GM19452 (cell line): ENCODE data around the gene SNAP47.

Source experiments
- ATAC-seq: cut with Tn5 transposase; IDR thresholded peaks from one replicate; pipeline ENCODE4 v1.9.1; 2021; ENCODE audit not compliant: unreplicated experiment

Gene SNAP47

DNA sequence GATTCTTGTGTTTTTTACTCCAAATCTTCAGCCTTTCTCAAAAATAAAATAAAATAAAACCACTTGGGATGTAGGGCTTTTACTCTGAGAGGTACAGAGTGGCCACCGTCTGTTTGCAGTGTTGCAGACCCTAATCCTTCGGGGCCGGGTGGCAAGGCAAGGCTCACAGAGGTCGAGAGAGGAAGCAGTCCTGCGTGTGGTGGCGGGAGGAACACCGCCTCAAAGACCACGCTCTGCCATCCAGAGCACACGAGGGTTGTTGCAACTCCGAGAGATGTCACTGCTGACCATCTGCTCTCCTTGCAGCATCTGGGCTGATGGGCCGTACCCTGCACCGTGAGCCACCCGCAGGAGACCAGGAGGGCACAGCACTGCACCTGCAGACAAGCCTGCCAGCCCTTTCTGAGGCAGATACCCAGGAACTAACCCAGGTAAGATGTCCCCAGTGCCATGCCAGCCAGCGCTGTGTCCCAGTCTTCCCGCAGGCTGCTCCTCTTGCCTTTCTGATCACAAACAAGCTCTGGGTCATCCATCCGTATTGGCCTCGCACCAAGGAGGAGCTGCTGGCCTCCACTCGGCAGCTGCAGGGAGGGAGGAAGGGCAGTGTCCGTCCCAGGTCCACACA is 31.5 kb downstream of the SNAP47 start:
- no peak for ATAC-seq

DNA sequence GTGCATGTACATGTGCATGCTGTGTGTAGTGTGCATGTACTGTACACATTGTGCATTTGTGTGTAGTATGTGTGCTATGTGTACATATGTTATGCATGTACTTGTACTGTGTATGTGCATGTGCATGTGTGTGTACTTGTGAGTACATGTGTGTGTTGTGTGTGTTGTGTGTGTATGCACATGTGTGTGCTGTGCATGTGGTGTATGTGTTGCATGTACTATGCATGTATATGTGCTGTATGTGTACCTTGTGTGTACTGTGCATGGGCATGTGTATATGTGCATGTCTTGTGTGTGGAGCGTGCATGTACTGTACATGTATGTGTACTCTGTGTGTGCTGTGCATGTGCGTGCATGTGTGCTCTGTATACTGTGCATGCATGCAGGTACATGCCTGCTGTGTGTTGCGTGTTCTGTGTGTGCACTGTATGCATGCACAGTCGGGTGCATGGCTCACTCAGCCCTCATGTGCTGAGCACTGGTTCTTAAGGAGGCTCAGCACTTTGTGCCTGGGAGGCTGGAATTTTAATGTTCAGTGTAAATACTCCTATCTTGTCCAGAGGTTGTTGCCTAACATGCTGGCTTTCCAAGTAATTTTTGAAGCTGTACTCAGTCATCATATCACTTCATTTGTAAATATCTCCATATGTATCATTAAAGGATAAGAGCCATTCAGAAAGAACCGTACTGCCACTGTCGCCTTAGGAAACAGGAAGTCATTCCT is 32.3 kb downstream of the SNAP47 start:
- no peak for ATAC-seq

DNA sequence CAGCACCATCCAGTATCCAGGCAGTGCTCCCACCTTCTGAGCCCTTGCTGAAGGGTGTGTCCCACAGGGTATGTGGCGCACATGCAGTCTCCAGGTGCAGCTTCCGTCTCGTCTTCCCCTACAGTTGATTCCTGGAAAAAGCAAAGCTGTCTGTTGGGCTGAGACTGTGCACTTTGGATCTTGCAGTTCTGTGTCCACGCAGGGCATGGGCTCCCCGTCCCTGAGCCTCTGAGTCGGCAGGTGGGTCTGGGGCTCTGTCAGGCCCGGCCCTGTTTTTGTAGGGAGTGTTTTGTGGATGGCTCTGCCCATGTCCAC is 32.8 kb downstream of the SNAP47 start:
- no peak for ATAC-seq

DNA sequence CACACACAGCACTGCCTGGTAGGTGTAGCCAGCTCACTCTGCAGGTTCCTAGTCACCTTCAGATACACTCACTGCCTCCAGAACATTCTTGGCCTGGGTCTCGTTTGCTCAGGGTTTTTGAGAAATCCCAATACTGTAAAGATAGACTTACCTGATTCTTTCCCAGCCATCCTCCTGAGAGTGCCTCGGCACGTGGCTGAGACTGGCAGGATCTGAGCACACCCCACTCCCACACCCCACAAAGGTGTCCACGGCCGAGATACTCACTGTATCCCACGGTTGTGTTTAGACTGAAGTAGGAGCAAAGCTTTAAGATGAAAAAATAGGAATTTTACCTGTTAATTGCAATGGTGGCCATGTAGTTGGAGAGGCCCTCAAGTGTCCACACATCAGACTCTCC is 33.4 kb downstream of the SNAP47 start:
- no peak for ATAC-seq

DNA sequence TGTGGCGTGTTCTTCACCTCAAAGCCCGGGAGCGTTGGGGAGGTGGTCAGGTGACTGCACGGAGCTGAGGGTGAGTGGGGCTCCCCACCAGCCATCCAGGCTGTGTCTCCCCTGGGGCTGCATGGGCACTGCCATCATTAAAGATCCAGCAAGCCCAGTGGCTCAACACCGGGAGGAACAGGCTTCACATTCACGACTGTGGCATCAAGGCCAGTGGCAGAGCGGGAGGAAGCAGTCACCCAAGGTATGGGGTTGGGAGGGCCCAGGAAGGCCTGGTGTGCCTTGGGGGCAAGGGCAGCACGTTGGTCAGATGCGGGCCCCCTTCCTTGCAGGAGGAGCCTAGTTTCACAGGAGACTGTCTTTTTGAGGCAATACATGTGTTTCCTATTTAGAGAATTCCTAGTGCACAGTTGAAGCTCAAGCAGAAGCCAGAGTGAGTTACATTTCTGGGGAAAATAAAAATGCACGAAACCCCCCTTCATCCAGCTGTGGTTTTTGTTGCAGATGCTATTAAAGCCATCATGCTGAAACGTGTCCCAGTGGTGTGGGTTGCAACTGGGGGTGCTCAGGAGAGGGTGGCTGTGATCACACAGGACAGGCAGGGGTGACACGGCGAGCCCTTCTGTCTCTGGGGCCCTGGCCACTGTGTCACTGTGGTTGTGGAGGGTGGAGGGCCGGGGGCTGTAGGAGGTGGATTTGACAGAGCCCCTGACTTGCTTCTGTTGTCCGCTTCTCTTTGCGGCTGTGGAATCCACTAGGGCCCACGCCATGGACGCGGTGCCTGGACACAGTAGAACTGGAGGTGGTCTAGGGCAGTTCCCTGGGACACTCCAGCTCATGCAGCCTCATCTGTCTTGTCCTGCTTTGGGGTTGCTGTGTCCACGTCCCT is 34.1 kb downstream of the SNAP47 start:
- no peak for ATAC-seq

DNA sequence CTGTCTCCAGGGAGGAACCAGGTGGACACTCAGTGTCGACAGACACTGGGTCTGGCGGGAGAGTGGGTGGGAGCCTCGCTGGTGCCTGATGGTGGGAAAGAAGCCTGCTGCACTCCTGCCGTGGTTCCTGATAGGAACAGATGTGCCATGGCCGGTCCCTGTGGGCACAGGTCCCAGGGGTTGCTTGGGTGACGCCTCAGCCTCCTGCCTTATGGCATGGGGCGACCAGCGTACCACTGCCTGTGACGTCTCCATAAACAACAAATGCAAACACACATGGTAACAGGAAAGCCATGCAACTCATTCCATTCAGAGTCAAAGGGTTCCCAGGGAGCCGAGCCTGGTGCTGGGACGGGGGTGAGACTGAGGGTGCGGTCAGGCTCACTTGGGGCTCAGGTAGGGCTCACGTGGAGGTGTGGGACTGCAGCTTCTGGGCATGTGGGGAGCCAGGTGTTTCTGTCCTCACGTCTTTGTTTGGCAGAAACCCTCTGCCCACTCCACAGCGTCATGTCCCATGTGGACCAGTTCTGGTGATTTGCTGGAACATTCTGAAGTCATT is 34.8 kb downstream of the SNAP47 start:
- ATAC-seq, result no peak

DNA sequence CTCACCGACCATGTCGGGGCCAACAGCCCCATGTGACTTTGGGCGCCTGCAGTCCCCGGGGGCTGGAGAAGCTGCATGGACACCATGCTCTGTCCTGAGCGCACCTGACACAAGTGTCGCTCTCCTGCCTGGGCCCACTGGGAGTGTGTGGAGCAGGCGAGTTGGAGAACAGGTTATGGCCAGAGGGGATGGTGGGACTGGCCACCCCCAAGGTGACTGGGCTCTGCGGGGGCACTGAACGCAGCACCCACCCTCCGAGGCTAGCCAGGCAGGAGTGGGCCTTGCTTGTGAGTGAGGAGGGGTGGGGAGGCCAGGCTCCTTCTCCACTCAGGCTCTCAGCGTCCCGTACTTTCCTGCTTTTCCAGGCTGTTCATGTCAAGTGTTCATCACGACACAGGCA is 35.6 kb downstream of the SNAP47 start:
- no peak for ATAC-seq

DNA sequence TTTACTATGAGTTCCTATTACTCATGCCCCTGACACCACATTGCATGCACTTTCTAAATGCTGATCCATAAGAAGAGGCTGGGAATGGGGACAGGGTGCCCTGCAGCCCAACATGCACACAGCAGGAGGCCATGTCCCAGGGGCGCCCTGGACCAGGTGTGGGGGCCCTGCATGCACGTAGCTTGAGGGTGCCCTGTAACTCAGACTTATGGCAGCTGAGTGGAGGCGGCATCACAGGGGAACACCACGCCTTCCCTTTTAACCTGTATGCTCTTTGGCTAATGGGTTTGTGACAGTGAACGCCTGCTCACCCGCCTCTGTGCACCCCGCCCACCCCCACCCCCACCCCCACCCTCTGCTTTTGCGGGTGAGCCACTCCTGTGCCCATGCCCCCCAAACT is 36.1 kb downstream of the SNAP47 start:
- ATAC-seq, result no peak

DNA sequence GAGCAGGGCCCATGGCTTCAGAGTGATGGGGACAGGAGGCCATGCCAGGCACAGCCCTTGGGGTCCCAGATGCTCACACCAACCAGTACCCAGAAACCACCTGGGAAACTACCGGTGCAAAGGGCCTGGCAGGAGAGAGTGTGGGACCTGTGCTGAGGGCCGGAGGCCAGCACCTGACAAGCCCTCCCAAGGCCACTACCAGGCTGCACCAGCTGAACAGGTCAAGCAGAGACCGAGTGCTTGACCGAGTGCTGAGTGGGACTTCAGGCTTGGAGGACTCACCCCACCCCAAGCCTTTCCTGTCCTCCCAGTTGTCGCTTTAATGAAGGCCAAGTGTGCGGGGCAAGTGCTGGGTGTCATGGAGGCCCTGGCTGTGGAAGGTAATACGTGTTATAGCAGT is 36.5 kb downstream of the SNAP47 start:
- ATAC-seq, result no peak

DNA sequence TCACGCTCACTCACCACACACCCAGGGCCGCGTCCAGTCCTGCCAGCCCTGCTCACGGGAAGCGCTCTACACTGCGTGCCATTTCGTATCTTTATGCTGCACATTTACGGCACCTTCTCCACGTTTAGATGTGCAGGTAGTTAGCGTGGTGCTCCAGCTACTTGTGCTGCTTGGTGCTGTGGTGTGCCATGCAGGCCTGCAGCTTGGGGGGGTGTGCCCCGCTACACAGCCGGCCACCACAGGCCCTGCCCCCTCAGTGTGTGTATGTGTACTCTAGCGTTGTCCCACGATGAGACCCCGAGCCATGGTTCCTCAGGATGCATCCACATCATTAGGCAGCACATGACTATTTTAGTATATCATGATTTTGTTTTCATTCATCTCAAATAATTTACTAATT is 38.3 kb downstream of the SNAP47 start:
- no peak for ATAC-seq

DNA sequence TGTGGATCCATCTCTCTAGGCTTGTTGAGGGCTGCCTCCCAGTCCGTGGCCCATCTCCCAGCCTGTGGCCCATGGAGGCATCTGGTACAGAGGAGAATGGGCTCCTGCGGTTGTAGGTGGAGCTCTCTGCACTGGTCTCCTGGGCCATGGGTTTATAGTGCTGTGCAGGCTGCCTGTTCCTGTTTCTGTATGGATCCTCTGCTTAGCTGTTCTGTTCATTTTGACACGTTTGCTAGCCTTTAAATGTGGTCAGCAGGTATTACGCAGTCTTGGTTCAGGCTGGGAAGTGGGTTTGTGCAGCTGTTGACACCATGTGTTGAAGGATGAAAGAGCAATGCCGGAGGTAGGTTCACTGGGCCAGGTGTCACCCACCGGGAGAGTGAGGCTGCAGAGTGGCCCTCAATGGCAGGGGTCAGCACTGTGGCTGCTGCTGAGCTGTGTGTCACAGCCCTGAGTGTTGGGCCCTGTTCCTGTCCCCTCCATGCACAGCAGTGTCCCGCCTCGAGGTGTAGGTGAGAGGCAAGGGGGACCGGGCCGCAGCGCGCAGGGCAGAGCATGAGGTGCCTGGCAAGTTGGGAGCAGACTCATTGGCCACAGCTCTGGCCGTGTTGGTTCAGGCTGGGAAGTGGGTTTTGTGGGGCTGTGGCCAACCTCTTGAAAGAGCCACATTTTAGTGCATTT is 39.0 kb downstream of the SNAP47 start:
- no peak for ATAC-seq

DNA sequence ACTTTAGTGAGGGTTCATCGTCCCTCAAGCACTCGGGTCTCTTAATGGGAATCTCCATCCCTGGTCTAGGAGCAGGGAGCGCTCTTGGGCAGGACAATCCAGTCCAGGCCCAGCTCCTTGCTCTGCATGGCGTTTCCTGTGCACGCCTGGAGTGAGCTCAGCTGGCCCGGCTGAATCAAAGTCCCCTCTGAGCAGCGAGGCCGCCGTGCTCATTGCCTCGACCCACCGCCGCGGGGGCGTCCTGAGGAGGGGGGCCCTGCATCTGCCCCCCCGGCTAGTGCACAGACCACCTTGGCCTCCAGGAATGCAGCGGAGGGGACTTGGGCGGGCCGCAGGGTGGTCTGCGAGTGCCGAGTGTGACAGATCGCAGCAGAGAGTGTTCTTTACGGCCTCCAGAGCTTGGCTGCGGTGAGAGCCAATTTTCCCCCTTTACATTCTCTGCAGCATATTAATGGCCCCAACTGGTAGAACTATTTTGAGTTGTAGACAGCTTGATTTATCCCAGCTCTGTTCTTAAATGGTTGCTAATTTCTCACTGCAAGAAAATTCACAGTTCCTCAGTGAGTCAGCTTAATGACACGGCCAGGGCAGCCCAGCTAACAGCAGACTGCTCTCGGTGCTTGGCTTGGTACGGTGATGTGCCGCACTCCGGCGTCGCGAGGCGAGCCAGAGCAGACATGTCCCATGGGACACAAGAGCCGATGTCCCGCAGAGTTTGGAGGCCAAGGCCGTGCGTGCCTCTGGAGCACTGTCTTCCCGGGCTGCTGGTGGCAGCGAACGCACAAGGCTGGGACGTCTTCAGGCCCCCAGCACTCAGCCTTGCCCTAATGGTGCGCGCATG is 39.8 kb downstream of the SNAP47 start:
- no peak for ATAC-seq

DNA sequence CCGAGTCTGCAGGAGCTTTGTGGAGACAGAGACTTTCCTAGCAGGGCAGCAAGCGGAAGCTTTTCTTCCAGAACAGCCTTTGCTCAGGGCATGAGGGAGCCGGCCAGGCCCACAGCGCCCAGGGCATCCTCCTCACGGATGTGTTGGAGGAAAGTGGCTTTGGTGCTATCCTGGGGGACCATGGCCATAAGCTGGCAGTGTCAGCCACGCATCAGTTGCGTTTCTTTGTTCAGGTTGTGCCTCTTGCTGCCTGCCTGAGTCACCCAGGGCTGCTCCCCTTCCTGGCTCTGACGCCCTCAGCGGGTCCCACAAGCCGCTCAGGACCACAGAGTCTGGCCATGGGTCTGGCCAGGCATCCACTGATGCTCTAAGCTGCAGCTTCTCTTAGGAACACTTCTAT is 40.6 kb downstream of the SNAP47 start:
- ATAC-seq, result no peak

DNA sequence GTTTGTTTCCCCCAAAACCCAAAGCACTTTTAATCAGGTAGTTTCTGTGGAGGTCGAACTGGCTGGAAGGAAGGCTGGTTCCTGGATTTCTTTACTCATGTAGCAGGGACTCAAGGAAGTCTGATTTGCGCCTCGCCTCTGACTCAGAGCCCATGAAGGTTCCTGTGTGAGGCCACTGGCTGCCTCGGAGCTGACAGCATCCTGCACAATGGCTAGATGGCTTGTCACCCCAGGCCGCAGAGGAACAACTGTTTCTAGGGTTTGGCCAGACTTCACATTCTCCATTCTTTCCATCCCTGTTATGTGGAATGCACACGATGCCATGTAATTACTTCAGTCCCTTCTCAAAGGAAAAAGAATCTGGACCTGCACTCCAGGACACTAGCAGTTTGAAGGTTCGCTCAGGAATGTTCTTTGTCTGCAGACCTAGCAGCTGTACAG is 41.1 kb downstream of the SNAP47 start:
- ATAC-seq, result no peak

DNA sequence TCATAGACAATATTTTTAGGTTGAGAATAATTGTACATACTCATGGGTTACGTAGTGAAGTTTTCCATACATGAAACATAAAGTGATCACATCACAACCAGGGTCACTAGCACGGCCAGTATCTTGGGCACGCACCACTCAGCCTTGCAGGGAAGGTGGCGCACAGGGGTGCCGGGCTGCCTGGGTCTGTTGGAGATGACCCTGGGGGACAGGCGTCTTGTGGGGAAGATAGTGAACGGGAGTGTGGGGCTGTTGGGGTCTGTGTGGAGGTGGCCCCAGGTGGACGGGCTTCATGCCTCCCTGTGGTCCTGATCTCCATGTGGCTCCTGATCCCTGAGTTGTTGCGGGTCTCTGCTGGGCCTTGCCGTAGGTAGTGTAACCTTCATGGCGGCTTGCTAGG is 41.9 kb downstream of the SNAP47 start:
- no peak for ATAC-seq

DNA sequence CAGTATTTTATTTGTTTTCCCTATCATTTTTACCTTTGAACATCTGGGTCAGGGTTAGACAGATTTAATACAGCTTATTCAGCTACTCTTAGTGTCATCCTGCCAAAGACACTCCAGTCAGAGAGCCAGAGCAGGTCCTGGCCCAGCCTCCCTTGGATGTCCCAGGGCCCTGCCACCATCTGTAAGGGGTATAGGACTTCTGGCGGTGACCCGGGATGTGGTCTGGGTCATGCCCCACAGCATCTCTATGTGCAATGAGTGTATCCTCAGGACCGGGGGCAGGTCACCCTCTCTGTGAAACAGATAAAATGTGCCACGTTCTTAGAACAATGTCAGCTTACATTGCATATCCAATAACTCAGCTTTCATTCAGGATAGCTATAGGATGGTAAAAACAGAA is 42.4 kb downstream of the SNAP47 start:
- no peak for ATAC-seq

DNA sequence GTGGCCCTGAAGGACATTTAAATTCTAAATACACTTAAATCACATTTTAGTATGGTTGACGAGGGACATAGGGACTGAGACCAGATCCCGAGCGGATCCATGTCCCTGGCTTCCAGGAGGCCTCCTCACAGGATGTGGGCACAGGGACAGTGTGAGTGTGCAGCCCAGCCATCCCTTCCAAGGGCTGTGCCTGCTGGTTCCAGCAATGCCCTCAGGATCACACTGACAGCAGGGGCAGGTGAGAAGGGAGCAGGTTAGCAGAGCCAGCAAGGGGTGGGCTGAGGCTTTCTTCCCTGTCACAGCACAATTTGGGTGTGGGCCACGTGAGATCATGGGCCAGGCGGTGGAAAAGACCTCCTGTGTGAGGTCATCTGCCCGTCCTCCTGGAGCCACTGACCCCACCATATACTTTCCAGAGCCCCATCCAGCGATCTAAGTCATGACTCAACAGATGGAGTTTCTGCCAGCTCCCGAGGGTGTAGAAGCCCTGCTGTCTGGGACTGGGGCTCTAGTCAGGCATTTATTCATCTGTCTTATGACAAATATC is 43.2 kb downstream of the SNAP47 start:
- ATAC-seq, result no peak

DNA sequence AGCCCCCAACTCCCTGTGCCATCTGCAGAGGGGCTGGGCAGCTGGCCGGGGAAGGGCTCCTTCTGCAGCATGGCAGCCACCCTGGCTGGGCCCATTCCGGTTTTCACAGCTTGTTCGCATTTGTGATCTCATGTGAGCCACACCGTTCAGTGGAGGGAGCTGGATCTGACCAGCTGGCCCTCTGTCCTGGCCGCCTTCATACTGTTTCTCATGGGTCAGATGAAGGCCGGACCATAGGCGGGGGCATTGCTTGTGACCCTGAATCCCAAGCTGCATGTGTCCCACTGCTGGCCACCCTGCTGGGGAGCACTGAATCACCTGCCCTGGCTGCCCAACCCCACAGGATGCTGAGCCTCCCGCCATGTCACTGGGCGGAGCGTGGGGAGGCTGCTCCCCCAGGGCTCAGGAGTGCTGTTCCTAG is 43.8 kb downstream of the SNAP47 start:
- ATAC-seq, result no peak

DNA sequence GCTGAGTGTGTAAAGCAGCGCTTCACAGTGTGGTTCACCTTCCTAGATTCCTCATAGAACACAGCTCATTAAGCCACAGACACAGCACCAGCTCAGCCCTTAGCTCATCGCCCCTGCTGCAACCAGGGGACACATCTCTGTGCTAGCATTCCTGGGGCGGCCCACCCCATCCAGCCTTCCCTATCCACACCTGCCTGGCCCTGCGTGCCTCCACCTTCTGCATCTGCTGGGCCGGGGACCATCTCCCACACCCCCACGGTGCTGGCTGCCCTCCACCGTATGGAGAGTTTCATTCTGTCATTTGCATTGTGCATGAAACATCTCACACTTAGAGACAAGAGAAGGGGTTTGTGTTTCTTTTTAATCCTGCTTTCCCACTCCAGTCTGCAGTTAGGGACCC is 44.5 kb downstream of the SNAP47 start:
- ATAC-seq, result no peak
